ENCODE data around the gene HPS1.

GRCh38 chr10:98444314-98445006, 2.3 kb downstream of the HPS1 start:
- no peak for TF ChIP-seq CTCF (IDR thresholded peaks at IDR 0.05 in 8 of 11, conservative IDR thresholded peaks at IDR 0.05 in 3 of 11)
- TF ChIP-seq POLR2A (IDR thresholded peaks at IDR 0.05): no peak
